KG1 (cell line): ENCODE results near the gene ARID3A.
A peak's percentile ranks its signal among the peaks of the same experiment; 100 is the strongest.

Experiments used
- DNase-seq: peaks from one replicate; lab custom pipeline; 2025; lab: John Stamatoyannopoulos, UW

The ARID3A gene

GRCh38 chr19:913080-913748 lies 12.6 kb upstream of the ARID3A start, which contains the start of gene R3HDM4:
Gene R3HDM4 (minus strand): TSS chr19:913219. CDS start chr19:913157, 62 bp downstream.
- DNase-seq: peak; percentile 2

- DNase-seq: no peak
These were observed 9.1 kb upstream of the ARID3A start for GRCh38 chr19:916645-917322.

- peak; percentile 7 for DNase-seq
These were observed 8.3 kb upstream of the ARID3A start, which contains the start of gene KISS1R for GRCh38 chr19:917323-918151. Gene KISS1R (plus strand): TSS chr19:917333. CDS start chr19:917503, 170 bp downstream.

GRCh38 chr19:918152-918437 lies 7.7 kb upstream of the ARID3A start:
- DNase-seq: no peak

- DNase-seq: no peak
These were observed 7.2 kb upstream of the ARID3A start for GRCh38 chr19:918481-919198.

GRCh38 chr19:919199-920050 lies 6.4 kb upstream of the ARID3A start:
- DNase-seq: no peak

GRCh38 chr19:920051-920864 lies 5.6 kb upstream of the ARID3A start:
- no peak for DNase-seq

- no peak for DNase-seq
These were observed 1.2 kb upstream of the ARID3A start for GRCh38 chr19:924553-925086.

GRCh38 chr19:925087-925525 lies 729 bp upstream of the ARID3A start:
- DNase-seq: peak; percentile 94

- no peak for DNase-seq
These were observed 421 bp downstream of the ARID3A start for GRCh38 chr19:926323-926588.

- DNase-seq: peak; percentile 34
These were observed 935 bp downstream of the ARID3A start for GRCh38 chr19:926589-927350.

- DNase-seq: no peak
These were observed 1.5 kb downstream of the ARID3A start for GRCh38 chr19:927351-927779.

GRCh38 chr19:927780-928401 lies 2.1 kb downstream of the ARID3A start:
- DNase-seq: no peak

GRCh38 chr19:928471-929202 lies 2.8 kb downstream of the ARID3A start:
- no peak for DNase-seq

- no peak for DNase-seq
These were observed 3.5 kb downstream of the ARID3A start for GRCh38 chr19:929203-929890.

- no peak for DNase-seq
These were observed 4.0 kb downstream of the ARID3A start for GRCh38 chr19:929891-930258.

- DNase-seq: no peak
These were observed 6.2 kb downstream of the ARID3A start for GRCh38 chr19:931860-932647.
